NCI-H2196 treated with DMSO at 0.1 percent for 48 hours (cell line): ENCODE results near the gene ENPP3.

Experiments used
- DNase-seq: peaks from one replicate; lab custom pipeline; 2025; ENCODE audit not compliant: unreplicated experiment; lab: John Stamatoyannopoulos, UW

The ENPP3 gene

DNA sequence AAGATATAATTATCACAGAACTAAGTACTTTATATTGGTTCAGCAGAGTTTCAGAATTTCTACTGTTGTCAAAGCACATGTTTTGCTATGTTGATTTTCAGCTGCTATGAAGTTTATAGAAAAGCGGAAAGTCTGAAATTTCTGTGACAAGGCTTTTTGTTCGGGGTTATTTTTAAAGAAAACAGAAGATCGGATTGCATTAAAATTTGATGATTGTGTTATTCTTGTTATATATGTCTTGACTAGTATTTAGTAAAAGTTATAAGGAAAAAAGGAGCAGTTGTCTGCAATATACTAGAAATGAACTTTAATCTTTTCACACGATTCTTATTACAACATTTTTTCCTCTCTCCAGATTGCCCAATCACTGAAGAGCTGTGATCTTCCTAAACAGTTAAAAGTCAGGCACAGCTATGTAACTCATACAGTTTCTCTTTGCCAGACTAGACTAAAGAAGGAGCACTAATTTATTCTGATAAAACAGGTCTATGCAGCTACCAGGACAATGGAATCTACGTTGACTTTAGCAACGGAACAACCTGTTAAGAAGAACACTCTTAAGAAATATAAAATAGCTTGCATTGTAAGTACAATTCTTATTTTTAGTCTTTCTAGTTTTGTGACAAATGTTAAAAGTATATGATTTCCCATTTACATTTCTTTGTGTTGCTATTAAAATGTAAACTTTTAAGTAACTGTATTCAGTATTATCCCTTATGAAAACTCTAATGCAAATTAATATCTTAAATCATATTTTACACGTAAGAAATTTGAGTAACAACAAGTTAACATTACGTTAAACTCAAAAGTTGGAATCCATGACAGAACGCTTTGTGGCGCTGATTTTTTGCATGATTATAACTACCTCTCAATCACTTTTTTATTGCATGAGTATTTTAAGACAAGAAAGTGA is at the start of gene ENPP3:
Gene ENPP3, plus strand, starts transcription at position 423 of the 913 bp plus-strand sequence. Its CDS starts 83 bp downstream, at position 506.
- DNase-seq: no peak

DNA sequence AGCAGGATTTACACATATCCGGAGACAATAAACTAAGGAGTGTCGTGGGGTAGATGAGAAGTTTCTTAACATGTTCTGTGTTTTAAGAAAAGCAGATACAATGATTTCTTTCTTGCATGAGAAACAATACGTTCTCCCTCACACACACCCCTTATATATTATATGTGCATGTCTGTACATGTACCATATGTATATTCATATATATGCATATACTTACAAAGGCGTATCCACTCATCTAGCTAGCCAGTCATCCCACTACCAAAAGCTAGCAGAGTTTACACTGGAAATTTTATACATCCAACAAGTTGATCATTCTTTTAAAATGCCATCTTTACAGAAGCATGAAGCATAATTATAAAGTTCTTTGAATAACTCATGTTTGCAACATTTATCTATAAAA is 49.2 kb upstream of the ENPP3 start:
- DNase-seq: no peak

DNA sequence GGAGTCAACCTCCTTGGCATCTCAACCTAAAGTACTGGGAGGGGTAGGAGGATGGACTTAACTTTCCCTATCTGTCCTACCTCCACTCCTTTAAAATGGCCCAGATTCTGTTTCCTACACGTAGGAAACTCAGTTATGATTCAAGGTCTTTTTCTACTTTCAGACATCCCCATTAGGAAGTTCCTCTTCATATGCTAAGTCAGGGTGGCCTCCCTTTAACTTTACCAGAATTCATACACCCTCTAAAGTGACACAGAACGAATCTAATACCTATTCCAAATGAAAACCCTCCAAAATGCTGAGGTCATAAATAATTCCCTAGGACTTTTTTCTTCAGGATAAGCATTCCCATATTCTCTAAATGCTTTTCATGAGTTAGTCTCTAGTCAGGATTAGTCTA is 48.5 kb upstream of the ENPP3 start:
- no peak for DNase-seq

DNA sequence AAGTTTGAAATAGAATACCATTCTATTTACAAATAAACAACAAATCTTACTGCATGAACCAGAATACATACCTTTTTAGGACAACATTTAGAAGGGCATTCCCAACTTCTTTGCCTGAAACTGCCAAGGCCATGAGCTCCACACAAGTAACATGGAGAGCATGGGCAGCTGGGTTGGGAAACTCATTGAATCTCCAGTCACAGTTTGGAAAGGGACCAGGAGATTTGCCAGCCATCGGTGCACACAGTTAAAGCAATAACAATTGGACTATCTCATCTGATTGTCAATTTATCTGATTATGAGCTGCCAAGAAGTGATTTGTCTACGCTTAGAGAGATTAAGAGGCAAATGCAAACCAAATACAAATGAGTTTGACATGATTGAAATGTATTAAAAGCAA is 44.2 kb upstream of the ENPP3 start:
- DNase-seq: no peak

DNA sequence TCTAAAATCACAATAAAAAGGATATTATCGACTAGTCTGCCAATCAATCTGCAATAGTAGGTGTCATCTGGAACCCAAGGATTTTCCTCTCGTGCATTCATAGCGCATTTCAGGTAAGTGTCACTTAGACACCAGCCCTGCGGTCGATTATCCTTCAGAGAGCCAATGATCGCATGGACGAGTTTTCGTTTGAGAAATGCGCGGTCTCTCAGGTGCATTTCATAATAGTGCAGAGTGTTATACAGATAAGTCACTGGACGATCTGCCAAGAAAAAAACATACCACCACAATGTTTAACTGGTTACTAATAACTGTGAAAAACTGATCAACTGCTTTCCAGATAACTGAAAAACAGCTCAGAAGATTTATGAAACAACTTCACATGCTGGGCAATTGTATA is 43.0 kb upstream of the ENPP3 start:
- no peak for DNase-seq

DNA sequence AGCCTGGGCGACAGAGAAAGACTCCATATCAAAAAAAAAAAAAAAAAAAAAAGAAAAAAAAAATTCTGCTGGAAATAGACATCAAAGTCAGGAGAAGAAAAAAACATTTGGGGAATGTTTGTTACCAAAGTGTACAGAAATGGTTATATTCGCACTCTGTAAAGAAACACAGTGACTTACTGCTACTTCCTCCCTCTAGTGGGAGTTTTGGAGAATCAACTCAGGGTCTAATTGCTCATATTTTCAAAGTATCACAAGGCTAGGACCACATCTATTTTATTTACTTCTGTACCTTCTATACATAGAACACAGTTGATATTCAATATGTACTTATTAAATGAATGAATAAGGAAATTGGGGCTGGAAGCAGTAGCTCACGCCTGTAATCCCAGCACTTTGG is 39.7 kb upstream of the ENPP3 start:
- DNase-seq: no peak

DNA sequence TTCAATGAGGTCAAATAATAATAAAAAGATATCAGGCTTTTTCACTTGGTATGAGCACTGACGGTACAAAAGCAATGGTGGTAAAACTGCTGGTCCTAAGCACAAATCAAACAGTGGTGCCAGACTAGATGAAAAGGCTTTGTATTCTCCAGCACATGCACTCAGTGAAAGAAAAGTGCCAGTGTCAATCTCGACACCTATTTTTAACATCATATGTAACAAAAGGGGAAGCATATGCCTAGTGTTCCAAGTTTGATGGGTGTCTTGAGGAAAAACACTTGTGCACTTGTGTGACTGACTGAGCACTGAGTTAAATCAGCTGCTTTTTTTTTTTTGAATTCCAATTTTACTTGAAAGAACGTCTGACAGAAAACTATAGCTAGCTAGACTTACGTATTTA is 36.4 kb upstream of the ENPP3 start:
- no peak for DNase-seq

DNA sequence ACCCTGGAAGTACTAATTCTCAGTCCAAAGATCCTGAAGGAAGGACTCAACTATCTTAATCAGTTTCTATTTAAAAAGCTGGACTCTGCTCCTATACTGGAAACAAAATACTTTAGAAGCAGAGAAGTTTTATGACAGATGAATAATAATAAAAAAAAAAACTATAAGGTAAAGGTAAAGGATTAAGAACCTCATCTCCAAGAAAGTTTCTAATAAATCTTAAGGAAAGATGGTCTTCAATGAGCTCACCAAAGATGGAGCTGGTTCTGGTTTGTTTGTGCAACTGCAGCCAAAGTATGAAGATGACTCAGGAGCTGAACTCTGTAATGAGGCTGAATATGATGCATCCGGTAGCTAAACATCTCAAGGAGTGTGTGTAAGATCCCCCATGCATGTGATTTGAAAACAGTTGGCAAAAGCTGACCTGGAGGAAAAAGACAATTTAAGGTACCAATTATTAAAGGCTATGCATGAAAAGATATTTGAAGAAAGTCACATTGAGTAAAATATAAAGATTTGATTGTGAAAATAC is 34.3 kb upstream of the ENPP3 start:
- no peak for DNase-seq

DNA sequence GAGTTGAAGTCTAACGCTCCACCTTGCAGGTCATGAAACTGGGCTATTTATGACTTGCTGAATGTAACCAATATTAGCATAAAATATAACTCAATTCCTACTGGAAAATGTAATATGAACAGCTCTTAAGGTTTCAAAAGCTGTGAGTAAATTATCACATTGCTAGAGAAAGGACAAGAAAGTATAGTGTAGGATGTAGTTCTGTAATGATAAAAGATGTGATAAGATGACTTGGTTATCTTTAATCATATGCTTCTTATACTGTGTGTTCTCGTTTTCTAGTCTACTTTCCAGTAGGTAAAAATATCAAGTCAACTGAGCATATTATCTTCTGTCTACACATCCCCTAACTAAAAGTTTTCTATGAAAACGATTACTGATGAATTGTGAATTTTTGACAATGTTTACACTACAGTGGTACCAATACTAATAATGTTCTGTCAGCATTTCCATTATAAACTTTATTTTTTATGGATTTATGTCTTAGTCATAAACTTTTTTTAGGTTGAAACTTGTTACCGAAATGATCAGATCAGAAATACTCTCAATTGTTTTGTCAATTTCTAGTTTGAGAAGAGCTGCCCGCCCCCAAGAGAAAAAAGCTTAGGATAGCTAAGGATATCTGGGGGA is 23.7 kb upstream of the ENPP3 start:
- no peak for DNase-seq

DNA sequence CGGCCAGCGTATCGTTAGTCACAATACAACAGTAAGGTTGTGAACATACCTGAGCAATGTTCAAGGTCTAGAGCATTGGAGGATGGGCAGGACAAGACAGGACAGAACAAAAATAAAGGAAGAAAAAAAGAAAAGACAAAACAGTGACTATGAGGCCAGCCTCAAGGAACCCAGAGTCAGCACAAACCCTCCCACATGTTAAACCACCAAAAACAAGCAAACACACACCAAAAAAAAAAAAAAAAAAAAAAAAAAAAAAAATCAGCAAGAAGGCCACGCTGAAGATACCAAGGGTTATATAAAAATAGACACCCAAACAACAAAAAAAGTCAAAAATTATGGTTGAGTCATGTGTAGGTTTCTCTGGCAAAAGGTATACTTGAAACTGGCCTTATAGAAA is 21.8 kb upstream of the ENPP3 start:
- no peak for DNase-seq

DNA sequence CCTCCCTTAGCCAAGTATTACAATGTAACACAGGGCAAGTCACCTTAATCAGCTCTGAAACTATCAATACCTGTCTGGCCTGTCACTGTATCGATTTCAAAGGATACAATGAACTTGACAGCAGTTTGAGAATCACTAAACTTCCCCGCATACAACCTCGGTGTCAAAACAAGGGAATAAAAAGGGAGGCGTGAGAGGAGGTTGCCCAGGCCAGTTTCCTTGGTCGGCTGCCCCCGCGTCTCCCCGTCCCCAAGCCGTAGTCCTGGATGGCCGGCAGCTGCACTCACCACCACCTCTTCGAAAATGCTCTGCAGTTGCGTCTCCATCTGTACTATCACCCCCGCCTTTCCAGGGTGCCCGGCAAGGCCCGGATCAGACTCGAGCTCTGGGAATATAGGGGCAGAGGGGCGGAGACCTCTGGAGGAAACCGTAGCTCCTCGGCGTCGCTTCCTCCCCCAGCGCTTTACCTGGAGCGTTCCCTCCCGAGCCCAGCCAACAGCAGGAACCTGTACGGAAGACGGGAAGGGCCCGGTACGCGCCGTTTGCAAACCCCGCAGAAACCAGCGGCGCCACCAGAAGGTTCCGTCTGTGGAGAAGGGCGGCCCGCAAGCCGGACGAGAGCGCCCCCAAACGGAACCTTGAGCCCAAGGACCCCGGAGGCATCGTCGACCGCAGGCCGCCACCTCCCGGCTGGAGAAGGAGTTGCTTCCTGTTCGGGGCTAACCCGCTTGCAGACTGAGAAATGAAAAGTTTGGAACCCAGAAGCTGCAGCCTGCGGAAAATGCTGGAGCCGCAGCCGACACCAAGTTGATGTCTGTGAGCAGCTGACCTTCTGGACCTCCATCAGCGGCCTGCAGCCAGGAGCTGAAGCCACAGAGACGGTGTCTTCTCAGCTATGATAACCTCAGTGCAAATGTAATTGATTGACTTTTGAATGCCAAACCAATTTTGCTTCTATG is 9.1 kb upstream of the ENPP3 start, which contains the start of gene MED23:
Gene MED23, minus strand, starts transcription at position 519 of the 959 bp plus-strand sequence. Its CDS starts 193 bp downstream, at position 326.
- peak; percentile 89 for DNase-seq

DNA sequence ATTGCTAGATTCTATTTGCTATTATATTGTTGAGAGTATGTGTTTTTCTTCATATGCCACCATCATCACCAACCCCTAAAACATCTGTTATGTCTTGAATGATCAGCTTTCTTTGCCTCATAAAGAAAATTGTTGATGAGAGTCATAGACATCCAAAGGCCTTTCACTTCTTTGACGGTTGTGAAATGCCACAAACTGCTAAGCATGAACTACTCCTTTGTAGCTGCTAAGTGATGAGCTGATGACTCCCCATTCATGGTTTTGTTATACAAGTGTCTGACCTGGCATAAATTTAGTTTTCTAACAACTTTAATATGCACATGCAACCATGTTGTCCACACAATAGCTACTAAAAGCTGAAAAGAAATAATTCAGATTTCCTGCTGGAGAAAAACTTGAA is 8.4 kb upstream of the ENPP3 start:
- DNase-seq: no peak

DNA sequence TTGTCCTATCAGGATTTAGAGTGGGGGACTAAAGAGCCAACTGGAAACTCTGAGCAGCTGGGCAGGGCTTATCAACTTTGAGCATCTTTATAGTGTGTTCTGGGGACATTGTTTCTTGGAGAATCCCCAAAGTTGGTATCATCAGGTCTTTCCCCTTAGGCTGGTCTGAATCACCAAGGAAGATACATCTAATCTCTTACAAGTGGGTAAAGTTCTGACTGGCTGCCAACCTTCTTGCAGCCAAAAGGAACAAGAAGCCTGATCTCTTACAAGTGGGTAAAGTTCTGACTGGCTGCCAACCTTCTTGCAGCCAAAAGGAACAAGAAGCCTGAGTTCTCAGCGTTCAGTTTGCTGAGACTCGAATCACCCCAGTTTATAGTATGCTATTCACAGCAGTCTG is 7.5 kb upstream of the ENPP3 start:
- no peak for DNase-seq

DNA sequence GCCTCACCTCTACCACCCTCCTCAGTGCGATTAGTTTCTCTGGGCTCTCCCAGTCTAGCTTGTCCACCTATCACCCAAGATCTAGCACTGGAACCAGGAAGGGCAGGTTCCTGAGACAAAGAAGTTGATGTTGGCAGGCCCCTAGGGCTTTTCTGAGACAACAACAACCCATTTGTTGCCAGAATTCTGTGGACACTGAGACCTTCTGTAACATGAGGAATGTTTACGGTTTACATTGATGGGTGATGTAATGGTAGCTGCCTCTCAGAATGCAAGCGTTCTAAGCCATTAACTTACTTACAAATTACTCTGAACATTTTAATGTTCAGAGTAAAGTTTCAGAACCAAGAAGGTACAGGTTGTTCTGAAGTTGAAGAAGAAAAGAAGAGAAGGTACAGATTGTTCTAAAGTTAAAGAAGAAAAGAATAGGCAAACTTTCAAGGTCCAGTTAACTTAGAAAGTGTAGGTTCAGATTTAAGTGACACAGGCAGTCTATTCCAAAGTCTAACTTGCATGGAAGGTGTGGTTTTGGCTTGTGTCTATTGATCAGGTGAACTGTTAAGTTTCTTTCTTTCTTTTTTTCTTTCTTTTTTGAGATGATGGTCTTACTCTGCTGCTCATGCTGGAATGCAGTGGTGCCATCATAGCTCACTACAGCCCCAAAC is 5.3 kb upstream of the ENPP3 start:
- no peak for DNase-seq

DNA sequence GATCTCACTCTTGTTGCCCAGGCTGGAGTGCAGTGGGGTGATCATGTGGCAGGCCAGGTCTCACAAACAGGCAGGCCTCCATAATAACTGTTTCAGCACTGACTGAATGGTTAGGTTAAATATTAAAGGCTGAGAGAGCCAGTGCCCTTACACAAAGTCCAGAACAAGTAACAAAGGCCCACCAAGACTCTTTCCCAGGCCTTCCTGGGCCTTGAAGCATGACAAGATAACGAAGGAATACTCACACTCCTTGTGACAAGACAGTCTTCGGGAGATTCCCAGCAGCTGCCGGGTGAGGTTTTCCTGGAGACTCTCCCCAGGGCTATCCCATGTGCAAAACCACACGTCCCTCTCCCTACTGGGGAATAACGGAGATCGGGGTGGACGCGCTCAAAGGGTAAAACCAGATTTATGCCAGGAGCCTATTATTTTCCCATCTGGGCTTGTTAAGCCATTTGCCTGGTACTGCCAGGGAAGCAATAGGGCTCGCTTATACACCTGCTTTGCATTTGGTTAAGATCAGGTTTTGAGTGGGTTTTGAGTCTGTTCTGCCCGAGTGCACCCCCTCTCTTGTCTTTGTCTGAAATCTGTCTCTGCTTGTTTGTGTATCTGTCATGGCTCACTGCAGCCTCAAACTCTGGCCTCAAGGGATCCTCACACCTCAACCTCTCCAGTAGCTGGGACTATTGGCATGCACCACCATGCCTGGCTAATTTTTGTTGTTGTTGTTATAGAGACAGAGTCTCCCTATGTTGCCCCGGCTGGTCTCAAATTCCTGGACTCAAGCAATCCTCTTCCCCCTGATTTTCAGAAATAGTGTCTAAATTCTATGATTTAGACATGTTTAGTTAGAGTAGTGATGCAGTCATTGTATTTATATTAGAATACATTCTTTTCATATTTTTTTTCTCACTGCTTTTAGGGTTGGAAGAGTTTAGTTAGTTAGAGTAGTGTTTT is 1.4 kb upstream of the ENPP3 start:
- DNase-seq: no peak

DNA sequence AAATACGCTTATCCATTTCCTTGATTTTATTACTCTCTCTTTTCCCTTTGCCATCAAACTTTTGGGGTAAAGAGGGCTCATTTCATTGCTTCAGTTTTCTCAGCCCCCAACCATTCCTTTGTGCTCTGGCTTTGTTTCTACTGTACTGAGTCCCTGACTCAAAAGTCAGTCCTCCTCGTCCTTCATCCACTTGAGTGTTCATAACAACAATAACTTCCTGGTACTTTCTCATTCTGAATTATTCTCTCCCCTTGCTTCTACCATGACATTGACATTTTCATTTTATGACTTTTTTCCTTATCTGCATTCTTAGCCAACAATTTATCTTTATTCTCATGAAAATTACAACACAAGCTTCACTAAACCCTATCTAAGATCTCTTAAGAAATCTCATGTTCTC is 911 bp downstream of the ENPP3 start:
- DNase-seq: no peak

DNA sequence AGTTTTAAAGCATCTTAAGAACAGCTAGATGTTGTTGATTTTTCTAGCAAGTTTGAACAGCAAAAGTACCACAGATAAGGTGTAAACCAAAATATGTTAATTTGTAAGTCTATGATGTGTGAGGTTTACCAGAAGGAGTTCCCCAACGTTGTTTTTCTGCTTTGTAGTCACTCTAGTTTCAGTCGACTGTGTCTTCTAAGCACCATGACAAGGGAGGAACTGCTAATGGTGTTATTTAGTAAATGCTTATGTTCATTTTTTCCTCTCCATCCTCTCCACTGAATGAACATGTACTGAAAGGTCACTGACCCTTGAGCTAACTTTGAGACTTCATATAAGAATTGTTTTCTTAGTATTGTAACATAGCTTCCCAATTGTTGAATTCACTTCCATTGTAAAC is 3.0 kb downstream of the ENPP3 start:
- no peak for DNase-seq

DNA sequence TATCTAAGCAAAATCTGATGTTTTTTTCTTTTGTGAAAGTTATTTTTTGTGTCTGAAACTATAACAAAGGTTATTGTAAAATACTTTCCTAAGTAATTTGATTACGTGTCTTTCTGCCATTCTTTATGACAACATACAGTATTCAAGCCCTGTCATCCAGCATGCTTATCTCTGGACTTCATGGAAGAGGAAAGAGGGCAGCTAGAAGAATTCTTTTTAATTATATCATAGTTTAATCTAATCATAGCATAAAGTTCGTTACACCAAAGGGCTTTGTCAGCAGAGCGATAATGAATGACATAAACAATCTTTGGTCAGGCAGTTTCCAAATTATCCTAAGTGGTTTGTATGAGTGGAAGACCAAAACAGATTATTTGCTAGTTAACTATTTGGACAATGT is 3.5 kb downstream of the ENPP3 start:
- no peak for DNase-seq

DNA sequence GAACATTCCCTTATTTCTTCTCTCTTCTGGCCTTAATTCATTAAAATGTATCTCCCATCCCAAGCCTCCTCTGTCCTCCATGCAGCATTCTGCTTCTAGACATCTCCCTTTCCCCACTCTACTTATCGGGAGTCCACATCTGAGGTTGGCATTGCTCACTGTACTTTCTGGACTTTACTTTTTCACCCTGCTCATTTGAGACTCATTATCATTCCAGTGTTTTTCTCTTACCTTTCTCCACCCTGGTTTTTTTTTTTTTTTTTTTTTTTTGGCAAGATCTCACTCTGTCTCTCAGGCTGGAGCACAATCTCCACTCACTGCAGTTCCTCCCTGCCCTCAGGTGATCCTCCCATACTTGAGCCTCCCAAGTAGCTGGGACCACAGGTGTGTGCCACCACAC is 4.5 kb downstream of the ENPP3 start:
- no peak for DNase-seq
